ENCODE results near the gene PRSS8.

PRSS8 gene

DNA sequence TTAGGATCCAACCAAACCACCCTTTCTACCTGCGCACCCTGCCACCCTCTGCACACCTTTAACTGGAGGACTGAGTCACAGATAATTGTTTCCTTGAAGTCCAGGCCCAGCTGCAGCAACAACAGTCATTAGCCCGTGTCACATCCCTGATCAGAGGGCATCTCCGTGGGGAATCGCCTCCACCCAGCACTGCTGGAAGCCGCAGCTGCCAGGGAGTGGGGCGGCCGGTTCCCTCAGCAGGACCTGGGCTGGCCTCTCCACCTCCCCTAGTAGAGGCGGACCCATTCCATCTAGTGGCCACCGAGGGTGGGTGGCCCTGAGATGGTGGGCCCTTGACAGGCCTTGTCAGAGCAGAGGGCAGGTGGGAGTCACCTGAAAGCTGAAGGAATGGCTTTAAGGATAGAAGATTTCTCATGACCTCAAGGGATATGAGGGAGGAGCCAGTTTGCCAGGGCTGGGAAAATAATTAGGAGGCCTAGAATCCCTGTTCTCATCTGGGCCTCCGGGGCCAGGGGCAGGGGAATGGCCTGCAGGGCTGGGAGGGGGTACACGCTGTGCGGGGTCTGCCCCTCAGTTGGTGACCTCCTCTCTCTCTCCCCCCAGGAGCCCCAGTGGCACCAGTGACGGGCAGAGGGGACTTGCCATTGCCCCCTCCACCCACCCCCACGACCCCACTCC lies 53.0 kb downstream of the PRSS8 start:
- no peak overlapping the region for H3K4me3 ChIP-seq (ENCODE audit: low read depth, low read length)
- no peak for DNase-seq
- H3K27me3 ChIP-seq = no peaks in the 10 kb centered on the region
- H3K4me1 ChIP-seq = no peaks in the 10 kb centered on the region; the same call in 1 of the 2 replicates
- no peaks in the 10 kb centered on the region for H3K9me3 ChIP-seq
- TF ChIP-seq, protein P1, sequence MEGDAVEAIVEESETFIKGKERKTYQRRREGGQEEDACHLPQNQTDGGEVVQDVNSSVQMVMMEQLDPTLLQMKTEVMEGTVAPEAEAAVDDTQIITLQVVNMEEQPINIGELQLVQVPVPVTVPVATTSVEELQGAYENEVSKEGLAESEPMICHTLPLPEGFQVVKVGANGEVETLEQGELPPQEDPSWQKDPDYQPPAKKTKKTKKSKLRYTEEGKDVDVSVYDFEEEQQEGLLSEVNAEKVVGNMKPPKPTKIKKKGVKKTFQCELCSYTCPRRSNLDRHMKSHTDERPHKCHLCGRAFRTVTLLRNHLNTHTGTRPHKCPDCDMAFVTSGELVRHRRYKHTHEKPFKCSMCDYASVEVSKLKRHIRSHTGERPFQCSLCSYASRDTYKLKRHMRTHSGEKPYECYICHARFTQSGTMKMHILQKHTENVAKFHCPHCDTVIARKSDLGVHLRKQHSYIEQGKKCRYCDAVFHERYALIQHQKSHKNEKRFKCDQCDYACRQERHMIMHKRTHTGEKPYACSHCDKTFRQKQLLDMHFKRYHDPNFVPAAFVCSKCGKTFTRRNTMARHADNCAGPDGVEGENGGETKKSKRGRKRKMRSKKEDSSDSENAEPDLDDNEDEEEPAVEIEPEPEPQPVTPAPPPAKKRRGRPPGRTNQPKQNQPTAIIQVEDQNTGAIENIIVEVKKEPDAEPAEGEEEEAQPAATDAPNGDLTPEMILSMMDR (IDR thresholded peaks at IDR 0.05; ENCODE audit: low read depth, low read length) = no peak
- H3K36me3 ChIP-seq = peaks cover 45% of the 10 kb centered on the region
